ENCODE measurements around the gene NRG3.

DNA sequence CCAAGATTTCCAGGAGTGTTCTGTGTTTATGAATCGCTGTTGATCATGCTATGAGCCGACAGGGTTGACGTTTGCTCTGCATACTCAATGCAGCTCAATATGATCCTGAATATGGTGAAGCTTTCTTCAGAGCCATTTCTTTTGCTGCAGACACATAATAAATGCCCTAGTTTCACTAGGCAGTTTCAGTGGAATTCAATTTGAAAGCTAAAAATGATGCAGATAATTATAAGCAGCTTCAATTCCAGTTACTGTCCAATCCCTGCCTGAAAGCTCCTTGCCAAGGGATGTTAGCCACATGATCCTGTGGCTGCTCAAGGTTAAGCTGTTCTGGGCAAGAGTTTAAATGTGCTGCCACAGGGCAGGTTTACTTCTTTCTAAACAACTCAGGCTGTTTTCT is 805.6 kb downstream of the NRG3 start:
- TF ChIP-seq KDM5A (IDR thresholded peaks at IDR 0.05; ENCODE audit: low read length) (no peak), POLR2A (IDR thresholded peaks at IDR 0.05; ENCODE audit: control extremely low read depth in 1 of 2, low read depth in 2 of 2, low read length in 2 of 2) (no peak), CTCF (IDR thresholded peaks at IDR 0.05; ENCODE audit: control extremely low read depth in 1 of 3, insufficient read depth in 1 of 3, low read depth in 1 of 3, low read length in 3 of 3) (no peak), TBP (IDR thresholded peaks at IDR 0.05; ENCODE audit: low read depth, low read length) (no peak), SUZ12 (IDR thresholded peaks at IDR 0.05; ENCODE audit: low read length) (no peak), JUND (IDR thresholded peaks at IDR 0.05; ENCODE audit: low read length) (no peak), RFX5 (IDR thresholded peaks at IDR 0.05; ENCODE audit: borderline replicate concordance, low read depth, low read length) (no peak), CREB1 (IDR thresholded peaks at IDR 0.05) (no peak), BACH1 (IDR thresholded peaks at IDR 0.05; ENCODE audit: low read length) (no peak), JUN (IDR thresholded peaks at IDR 0.05; ENCODE audit: low read depth, low read length) (no peak), ATF3 (IDR thresholded peaks at IDR 0.05; ENCODE audit: insufficient read depth, low read depth, low read length) (no peak), FOSL1 (IDR thresholded peaks at IDR 0.05; ENCODE audit: insufficient read depth, low read depth, low read length) (no peak), BCL11A (IDR thresholded peaks at IDR 0.05; ENCODE audit: low read depth in 2 of 2, low read length in 2 of 2) (no peak), TAF1 (IDR thresholded peaks at IDR 0.05; ENCODE audit: low read depth, low read length) (no peak)
